HTERT RPE-1 (cell line): Measurements from ENCODE around the gene TATDN3.
"Not testable (repeated sequence)": the region's sequence is repeated elsewhere in the genome, so short reads cannot be mapped to it uniquely, and the experiment has no call there.

Experiments
- in situ Hi-C: fragments of 300-500 bp; cut with MboI; formaldehyde crosslinking; loops from 4 replicates; pipeline ENCODE4 v1.14.3; 2020; ENCODE audit warnings: low sequenced_read_pairs

Gene TATDN3

GRCh38 chr1:212791676-212792395 is at the start of gene TATDN3, which contains the start of gene NSL1:
Gene TATDN3 (plus strand): TSS chr1:212791894. CDS start chr1:212791922, 28 bp downstream.
Gene NSL1 (minus strand): TSS chr1:212791777. CDS start chr1:212791763, 14 bp downstream.
- in situ Hi-C loops, result no loop called here

DNA sequence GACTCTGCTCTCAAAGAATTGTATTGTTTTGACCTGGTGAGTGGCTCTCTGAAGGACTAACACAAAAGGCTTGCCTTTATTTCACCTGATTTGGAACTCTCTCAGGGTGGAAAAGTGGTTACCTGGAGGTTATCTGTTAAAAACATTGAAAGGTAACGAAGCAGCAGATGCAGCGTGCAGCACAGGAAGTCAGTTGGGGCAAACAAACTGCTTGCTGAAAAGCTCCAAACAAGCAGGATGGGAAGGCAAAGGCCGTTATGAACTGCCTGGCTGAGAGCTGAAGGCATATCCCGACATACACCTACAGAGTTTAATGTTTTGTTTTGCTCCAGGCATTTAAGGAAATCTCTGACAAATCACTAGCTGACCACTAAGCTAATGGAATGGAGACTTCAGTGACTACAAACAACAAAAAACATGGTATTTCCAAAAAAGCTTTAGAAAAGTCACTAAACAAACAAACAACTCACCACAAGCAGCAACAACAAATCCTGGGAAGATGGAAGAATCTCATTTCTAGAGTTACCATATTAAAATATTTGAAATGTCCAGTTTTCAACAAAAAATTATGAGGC is 47.7 kb upstream of the TATDN3 start:
- in situ Hi-C loops, result no loop called here

DNA sequence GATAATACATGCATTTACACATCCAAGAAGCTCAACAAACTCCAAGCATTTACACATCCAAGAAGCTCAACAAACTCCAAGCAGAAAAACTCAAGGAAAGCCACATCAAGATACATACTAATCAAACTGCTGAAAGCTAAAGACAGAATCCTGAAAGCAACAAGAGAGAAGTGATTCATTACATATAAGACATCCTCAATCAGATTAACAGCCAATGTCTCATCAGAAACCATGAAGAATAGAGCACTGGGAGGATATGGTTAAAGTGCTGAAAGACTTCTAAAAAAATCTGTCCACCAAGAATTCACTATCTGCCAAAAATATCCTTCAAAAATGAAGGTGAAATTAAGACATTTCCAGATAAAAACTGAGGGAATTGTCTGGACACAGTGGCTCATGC is 46.4 kb upstream of the TATDN3 start:
- in situ Hi-C loops, result no loop called here

DNA sequence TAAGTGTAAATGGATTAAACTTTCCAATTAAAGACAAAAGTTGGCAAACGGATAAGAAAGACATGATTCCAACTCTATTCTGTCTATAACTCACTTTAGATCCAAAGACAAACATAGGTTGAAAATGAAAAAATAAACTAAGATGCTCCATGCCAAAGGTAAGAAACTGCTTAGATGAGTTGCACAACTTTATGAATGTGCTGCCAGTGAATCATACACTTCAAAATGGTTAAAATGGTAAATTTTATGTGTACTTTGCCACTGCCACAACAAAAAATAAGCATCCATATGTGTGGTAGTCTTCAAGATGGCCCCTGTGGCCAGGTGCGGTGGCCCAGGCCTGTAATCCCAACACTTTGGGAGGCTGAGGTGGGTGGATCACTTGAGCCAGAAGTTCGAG is 45.1 kb upstream of the TATDN3 start:
- in situ Hi-C loops, result no loop called here

DNA sequence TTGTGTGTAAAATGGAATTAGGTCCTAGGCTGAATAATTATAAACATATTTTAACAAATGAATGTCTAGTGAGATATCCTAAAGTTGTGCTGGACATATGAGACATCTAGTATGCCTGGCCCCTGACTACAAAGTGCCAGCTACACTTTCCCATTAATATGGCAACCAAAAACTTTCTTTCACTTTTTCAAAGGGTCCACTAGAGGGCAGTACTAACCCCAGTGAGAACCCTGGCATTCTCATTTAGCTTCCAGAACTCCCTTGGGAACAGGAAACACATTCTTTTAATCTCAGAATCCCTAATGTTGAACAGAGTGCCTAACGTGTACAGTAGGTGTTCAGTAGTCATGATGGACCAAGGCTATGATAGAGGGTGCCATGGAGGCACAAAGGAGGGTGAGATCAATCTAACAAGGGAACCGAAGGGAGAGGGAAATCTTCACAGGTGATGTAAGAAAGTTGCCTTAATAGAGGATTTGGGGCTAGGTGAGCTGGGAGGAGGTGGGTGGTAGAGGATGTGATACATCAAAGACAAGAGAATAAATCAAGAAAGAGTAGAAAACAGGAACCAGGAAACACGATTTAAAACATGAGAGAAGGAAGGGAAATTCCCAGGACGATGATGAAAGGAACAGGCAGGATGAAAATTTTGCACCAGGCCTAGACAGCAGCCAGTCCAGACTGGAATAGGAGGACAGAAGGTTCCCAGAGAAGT is 41.7 kb upstream of the TATDN3 start:
- in situ Hi-C loops, result no loop called here

DNA sequence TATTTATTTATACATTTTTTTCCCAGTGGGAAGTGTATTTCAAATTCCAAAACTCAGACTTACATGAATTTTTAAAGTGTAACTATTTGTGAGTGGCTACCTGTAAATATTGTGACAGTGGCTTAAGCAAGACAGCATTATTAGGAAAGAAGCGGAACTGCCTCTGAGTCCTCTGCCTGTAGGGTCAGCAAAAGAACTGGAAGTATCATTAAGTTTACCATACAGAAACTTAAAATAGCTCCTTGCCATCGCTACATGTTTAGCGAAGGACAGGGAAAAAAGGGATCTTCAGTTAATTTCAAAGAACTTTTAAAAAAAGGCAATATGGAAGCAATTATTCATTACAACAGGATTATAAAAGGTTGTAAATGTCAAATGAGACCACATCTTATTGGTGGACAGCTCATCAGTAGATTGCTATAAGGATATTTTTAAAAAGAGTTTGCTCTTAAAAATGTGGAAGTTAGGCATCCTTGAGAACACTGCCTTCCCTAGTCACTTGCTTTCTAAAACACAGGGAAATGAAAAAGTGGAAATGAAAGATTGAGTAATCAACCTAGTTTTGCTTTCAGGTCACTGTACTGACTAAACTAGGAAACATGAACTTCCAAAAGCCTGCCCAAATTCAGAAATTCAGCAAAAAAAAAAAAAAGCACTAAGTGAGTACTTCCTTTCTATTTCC is 39.3 kb upstream of the TATDN3 start:
- in situ Hi-C loops, result no loop called here

DNA sequence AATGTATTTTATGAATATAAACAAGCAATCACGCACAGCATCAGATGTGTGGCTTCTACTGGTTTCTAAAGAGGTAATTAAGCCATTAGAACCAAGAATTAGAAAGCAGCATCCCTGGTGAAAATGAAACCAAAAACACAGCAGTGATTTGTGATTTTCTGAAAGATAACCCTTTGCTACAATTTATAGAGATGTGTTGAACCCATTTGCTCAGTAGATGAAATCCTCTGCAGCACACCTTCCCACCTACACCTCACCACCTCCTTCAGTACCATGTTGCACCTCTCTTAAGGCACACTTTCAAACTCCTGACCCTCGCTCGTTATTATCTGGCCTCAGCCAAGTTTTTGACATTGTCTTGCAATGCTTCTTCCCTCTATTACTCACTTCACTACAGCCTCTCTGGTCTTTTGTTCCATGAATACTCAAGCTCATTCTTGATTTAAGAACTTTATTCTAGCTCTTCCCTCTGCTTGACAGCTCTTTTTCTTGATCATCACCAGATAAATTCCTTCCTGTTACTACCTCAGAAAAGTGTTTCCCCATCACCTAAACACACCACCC is 38.7 kb upstream of the TATDN3 start:
- in situ Hi-C loops, result no loop called here

GRCh38 chr1:212753749-212754148 is 37.9 kb upstream of the TATDN3 start:
- in situ Hi-C loops, result no loop called here

GRCh38 chr1:212754193-212754592 is 37.5 kb upstream of the TATDN3 start:
- in situ Hi-C loops, result no loop called here

DNA sequence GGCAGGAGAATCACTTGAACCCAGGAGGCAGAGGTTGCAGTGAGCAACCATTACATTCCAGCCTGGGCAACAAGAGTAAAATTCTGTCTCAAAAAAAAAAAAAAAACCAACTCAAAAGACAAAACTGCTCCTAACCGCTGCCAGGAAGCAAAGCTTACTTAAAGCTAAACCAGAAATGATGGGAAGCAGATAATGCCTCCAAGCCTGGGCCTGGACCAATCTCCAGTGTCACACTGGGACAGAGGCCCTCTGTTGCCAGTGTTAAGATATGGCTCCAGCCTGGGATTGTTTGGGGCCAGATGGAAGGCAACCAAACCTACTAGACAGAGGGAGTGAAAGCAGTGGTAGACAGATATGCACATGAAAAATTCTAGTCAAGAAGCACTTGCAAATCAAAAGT is 37.0 kb upstream of the TATDN3 start:
- in situ Hi-C loops, result no loop called here

DNA sequence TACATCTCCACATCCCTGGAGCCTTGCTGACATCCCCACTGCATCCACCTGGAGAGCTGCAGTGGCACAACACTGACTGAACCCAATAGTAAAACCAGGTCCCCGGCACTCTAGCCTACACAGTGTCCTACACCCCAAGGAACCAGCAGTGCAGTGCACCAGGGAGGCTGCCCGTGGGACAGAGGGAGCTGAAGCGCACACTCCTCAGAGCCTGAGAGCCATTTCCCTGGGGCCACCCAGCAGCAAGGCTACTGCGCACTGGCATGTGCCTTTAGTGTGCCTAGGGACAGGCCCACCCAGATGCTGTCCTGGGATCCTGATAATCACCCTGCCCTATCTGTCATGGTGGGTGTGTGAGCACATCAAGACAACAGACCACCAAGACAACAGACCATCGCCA is 32.0 kb upstream of the TATDN3 start:
- in situ Hi-C loops, result no loop called here

DNA sequence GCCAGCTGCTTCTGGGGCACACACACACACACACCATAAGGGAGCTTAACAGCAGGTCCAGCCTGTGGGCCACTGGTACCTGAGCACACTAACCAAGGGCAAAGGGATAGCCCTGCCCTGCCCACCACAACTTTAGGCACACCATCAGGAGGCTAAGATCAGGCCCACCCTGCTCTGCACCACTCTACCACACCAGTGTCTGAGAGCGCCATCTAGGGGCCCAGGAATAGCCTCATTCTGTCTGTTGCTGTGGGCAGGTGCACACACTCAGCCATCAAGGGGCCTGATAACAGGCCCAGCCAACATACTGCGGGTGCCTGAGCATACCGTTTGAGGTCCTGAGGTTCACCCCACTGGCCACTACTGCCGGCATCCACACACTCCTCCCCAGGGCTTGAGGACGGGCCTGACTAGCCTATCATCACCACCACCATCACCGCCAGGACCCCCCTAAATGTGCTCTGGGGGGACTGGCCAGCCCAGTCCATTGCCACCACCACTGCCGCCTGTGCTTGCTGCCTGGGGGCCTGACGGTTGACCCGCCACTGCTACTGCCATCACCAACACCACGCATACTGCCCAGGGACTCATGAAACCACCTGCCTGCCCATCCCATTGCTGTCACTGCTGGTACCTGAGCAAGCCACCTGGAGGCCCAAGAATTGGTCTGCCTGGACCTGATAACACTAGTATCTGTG is 31.4 kb upstream of the TATDN3 start:
- in situ Hi-C loops, result no loop called here

DNA sequence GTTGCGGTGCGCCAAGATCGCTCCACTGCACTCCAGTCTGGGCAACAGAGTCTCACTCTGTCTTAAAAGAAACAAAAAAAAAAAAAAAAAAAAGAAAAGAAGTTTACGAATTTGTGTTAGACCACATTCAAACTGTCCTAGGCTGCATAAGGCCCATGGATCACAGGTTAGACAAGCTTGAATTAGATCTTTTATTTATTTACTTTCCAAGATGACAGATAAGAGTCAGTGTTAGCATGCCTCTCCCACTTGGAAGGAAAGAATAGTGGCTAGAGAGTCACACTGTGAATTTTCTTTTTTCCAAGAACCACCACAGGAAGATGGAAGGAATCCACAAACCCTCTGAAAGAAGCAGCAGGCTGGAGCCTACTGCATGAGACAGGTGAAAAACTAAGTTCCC is 29.5 kb upstream of the TATDN3 start:
- in situ Hi-C loops, result no loop called here

DNA sequence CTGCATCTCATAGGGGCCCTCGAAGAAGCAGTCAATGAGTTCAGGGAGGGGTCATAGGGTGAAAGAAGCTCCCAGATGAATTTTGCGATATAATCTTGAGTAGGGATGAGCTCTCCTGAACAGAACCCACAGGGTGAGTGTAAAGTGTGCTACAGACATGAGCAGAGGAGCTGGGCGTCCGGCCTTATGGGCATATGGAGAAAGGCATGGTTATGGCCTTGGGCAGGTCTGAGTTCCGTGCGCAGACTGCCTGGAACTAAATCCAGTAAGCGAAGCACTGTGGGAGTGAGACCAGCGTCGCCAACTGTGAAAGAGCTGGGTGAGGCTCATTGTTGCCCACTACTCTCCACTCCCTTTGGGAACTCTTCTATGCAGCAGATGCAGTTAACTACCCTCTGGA is 28.9 kb upstream of the TATDN3 start:
- in situ Hi-C loops, result no loop called here

DNA sequence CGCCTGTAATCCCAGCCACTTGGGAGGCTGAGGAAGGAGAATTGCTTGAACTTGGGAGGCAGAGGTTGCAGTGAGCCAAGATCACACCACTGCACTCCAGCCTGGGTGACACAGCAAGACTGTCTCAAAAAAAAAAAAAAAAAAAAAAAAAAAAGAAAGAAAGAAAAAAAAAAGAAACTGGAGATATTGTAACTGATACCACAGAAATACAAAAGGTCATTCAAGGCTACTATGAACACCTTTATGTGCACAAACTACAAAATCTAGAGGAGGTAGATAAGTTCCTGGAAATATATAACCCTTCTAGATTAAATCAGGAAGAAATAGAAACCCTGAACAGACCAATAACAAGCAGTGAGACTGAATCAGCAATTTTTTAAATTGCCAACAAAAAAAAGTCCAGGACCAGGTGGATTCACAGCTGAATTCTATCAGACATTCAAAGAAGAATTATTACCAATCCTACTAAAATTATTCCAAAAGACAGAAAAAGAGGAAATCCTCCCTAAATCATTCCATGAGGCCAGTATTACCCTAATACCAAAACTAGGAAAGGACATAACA is 26.9 kb upstream of the TATDN3 start:
- in situ Hi-C loops, result not testable (repeated sequence)

GRCh38 chr1:212766825-212767224 is 24.9 kb upstream of the TATDN3 start:
- in situ Hi-C loops, result not testable (repeated sequence)

GRCh38 chr1:212769459-212770167 is 22.1 kb upstream of the TATDN3 start:
- in situ Hi-C loops, result no loop called here

GRCh38 chr1:212771341-212771740 is 20.4 kb upstream of the TATDN3 start:
- in situ Hi-C loops, result no loop called here

DNA sequence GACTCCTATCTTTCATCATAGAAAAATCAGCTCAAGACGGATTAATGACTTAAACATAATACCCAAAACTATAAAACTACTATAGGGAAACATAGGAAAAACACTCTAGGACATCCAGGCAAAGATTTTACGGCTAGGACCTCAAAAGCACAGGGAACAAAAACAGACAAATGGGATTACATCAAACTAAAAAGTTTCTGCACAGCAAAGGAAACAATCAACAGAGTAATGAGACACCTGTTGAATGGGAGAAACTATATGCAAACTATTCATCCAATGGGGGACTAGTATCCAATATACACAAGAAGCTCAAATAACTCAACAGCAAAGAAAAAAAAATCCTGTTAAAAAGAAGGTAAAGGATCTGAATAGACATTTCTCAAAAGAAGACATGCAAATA is 18.7 kb upstream of the TATDN3 start:
- in situ Hi-C loops, result no loop called here

DNA sequence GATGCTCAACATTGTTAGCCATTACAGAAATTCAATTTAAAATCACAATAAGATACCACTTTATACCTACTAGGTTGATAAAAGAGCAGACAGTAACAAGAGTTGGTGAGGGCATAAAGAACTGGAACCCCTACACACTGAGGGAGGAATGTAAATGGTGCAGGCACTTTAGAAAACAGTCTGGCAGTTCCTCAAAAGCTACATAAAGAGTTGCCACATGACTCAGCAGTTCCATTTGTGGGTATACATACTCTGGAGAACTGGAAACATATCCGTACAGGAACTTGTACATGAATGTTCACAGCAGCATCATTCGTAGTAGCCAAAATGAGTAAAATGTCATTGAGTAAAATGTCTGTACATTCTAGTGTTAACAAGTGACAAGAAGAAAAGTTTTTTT is 17.1 kb upstream of the TATDN3 start:
- in situ Hi-C loops, result no loop called here
